HG03139 (cell line): ENCODE data around the gene LAMA2.

ENCODE experiments used
- ATAC-seq: cut with Tn5 transposase; IDR thresholded peaks from one replicate; pipeline ENCODE4 v1.9.1; 2021; ENCODE audit not compliant: unreplicated experiment

The LAMA2 gene

DNA sequence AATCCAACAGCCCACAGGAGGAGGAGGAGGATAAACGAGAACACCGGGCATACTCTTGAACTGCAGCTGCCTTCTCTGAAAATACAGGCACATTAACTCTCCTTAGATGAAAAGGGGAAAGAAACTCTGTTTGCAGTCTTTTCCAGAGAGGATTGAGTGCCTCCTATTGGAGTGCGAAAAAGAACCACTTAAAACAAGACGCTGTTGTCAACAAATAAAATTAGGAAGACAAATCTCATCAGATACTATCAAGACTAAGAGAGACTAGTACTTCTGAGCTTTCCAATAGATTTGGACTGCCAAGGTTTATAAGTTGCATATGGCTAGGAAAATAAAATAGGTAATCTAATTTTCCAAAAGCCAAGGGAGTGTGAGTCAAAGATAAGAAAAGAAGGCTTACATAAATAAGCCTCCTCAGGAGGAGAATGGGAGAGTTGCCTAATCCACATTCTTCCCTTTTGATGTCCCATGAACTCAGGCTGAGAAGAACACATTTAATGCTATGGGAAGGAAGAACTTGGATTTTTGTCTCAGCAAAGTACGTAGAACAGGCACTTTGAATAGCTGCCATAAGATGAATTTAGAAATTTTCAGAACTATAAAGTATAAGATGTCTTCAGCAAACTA is 672.4 kb downstream of the LAMA2 start:
- no peak for ATAC-seq

- ATAC-seq: no peak
Measured at GRCh38 chr6:129558248-129558647, 675.3 kb downstream of the LAMA2 start.

DNA sequence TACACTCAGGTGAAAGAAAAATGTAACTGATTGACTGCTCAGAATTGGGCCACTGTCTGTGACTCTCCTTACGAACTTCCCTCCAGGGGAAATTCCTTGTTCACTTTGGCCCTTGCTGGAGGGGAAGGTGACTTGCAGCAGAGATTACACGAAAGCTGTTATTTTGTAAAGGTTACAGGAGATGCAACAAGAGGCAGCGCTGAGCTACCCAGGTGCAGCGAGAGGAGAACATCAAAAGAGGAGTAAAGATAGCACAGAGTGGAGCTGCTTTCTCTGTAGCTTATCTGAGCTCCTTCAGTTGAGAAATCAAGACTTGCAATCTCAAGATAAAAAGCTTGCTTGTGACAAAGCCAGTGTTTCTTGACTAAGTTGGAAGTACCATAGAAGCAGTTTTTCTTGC is 682.4 kb downstream of the LAMA2 start:
- no peak for ATAC-seq

GRCh38 chr6:129565811-129566210 is 682.9 kb downstream of the LAMA2 start:
- no peak for ATAC-seq
